ENCODE data around the gene PRSS37. TPM values are rescaled to one million over a fixed set of nuclear protein-coding genes. Genes with fewer than 3 reads are reported as not detected.

PRSS37 gene
- total and polyA plus RNA-seq, 2 of the 8 experiments (the other 6 are each of a cell fraction or from before 2014, with no cell fraction given) = not detected

GRCh38 chr7:141842904-141843303 lies 1.6 kb upstream of the PRSS37 start:
- H2BK20ac ChIP-seq (ENCODE audit: low read length) = no peak overlapping the region
- H4K20me1 ChIP-seq (replicated peaks in 1 of 2; ENCODE audit: control insufficient read depth in 1 of 2, insufficient read depth in 2 of 2, low read length in 2 of 2) = no peaks in the 10 kb centered on the region
- H2BK120ac ChIP-seq (replicated peaks; ENCODE audit: low read depth, low read length) = no peak overlapping the region
- H3K14ac ChIP-seq (ENCODE audit: insufficient read length) = no peak overlapping the region
- no peak for FAIRE-seq
- H4K91ac ChIP-seq (replicated peaks; ENCODE audit: insufficient read length, low read length) = no peak overlapping the region
- no peaks in the 10 kb centered on the region for H3K23me2 ChIP-seq (ENCODE audit: low read depth, low read length)
- H3K36me3 ChIP-seq (ENCODE audit: control insufficient read depth in 2 of 4, insufficient read depth in 4 of 4, low read length in 3 of 4) = no peaks in the 10 kb centered on the region
- no peak overlapping the region for H2AFZ ChIP-seq (ENCODE audit: low read length)
- no peak overlapping the region for H3K56ac ChIP-seq (replicated peaks; ENCODE audit: insufficient read length, low read depth, low read length)
- no peak for DNase-seq (ENCODE audit: low read depth in 1 of 2, low spot score in 2 of 2)
- H3K27me3 ChIP-seq (replicated peaks in 1 of 4; ENCODE audit: control insufficient read depth in 3 of 4, extremely low read depth in 1 of 4, insufficient read depth in 3 of 4, low read length in 3 of 4) = no peaks in the 10 kb centered on the region
- no peaks in the 10 kb centered on the region for H3K9me3 ChIP-seq (ENCODE audit: insufficient read depth in 2 of 2, low read depth in 1 of 2, low read length in 1 of 2)
- H3K18ac ChIP-seq (ENCODE audit: extremely low read depth, low read length) = no peak overlapping the region
- ChIA-PET POLR2A (ENCODE audit: partially characterized antibody) (no interaction called here), CTCF (ENCODE audit: partially characterized antibody) (interaction anchor here (0.5 to 1.3 kb wide), 5 partner anchors 34 to 1464 kb away, joined by 3 to 4 read pairs (median 3); no protein-coding TSS in a partner anchor)
- no peaks in the 10 kb centered on the region for H3K4me1 ChIP-seq (replicated peaks in 1 of 4; ENCODE audit: control insufficient read depth in 3 of 4, insufficient read depth in 4 of 4, low read length in 3 of 4)
- H4K8ac ChIP-seq (ENCODE audit: extremely low read depth, insufficient read depth, low read length) = no peak overlapping the region
- H2BK15ac ChIP-seq (ENCODE audit: low read length) = no peak overlapping the region
- H3K4me2 ChIP-seq (ENCODE audit: insufficient read depth in 1 of 2, low read depth in 2 of 2, low read length in 2 of 2) = no peak overlapping the region
- no peak overlapping the region for H3K4me3 ChIP-seq (ENCODE audit: extremely low read depth in 1 of 4, insufficient read depth in 2 of 4, low read depth in 3 of 4, low read length in 4 of 4)
- no peak overlapping the region for H3K23ac ChIP-seq (ENCODE audit: insufficient read length)
- no peak overlapping the region for H2AK5ac ChIP-seq (ENCODE audit: low read depth, low read length)
- no peak overlapping the region for H4K5ac ChIP-seq (ENCODE audit: insufficient read length, low read depth, low read length)
- no peak overlapping the region for H2BK5ac ChIP-seq (ENCODE audit: low read depth, low read length)
- no peak overlapping the region for H2BK12ac ChIP-seq (ENCODE audit: low read depth, low read length)
- no peak overlapping the region for H3K4ac ChIP-seq (replicated peaks; ENCODE audit: insufficient read length, low read depth, low read length)
- no peak overlapping the region for H3K9ac ChIP-seq (replicated peaks in 1 of 4; ENCODE audit: extremely low read depth in 1 of 4, low read depth in 3 of 4, low read length in 3 of 4)
- H3K79me1 ChIP-seq (ENCODE audit: low read depth, low read length) = no peaks in the 10 kb centered on the region
- H3K79me2 ChIP-seq (ENCODE audit: control insufficient read depth in 1 of 2, insufficient read depth in 2 of 2, low read length in 2 of 2) = no peaks in the 10 kb centered on the region
- H3K27ac ChIP-seq (ENCODE audit: low read depth, low read length) = no peak overlapping the region
- WGBS, 2 experiments (ENCODE audit: extremely low coverage in 1 of 2, insufficient coverage in 1 of 2, insufficient read length in 1 of 2, insufficient replicate concordance in 2 of 2, low coverage in 1 of 2, low lambda C conversion rate in 2 of 2, missing lambda C conversion rate in 1 of 2) = 77% methylated on average over 1 of the region's 1 CpG; no CpG with 5 or more reads in 1 of the 2 experiments
- no peak for TF ChIP-seq SRF (IDR thresholded peaks at IDR 0.05; ENCODE audit: low read depth, low read length)
- no peak for TF ChIP-seq RAD21 (IDR thresholded peaks at IDR 0.05 in 1 of 2, conservative IDR thresholded peaks at IDR 0.05 in 1 of 2; ENCODE audit: low read depth in 2 of 2, low read length in 2 of 2)
- TF ChIP-seq TAF7 (optimal IDR thresholded peaks at IDR 0.05; ENCODE audit: borderline replicate concordance, low read depth, low read length) = no peak
- no peak for TF ChIP-seq USF2 (IDR thresholded peaks at IDR 0.05; ENCODE audit: low read length)
